Erythroblast (primary cell): Measurements from ENCODE around the gene BAIAP3.
"Not testable (repeated sequence)": the region's sequence is repeated elsewhere in the genome, so short reads cannot be mapped to it uniquely, and the experiment has no call there.

Source experiments
- DNase-seq, 2 experiments: peaks; one replicate each; lab custom pipeline; 2025; lab: John Stamatoyannopoulos, UW
- GATA1 ChIP-seq: IDR thresholded peaks from 2 replicates; pipeline ENCODE4 v1.6.1; 2011; ENCODE audit warnings: low read depth, mild to moderate bottlenecking, control low read depth, low read length, moderate library complexity
- POLR2A ChIP-seq: IDR thresholded peaks from 2 replicates; pipeline ENCODE4 v1.6.1; 2011; ENCODE audit warnings: mild to moderate bottlenecking, low read length

Gene BAIAP3

DNA sequence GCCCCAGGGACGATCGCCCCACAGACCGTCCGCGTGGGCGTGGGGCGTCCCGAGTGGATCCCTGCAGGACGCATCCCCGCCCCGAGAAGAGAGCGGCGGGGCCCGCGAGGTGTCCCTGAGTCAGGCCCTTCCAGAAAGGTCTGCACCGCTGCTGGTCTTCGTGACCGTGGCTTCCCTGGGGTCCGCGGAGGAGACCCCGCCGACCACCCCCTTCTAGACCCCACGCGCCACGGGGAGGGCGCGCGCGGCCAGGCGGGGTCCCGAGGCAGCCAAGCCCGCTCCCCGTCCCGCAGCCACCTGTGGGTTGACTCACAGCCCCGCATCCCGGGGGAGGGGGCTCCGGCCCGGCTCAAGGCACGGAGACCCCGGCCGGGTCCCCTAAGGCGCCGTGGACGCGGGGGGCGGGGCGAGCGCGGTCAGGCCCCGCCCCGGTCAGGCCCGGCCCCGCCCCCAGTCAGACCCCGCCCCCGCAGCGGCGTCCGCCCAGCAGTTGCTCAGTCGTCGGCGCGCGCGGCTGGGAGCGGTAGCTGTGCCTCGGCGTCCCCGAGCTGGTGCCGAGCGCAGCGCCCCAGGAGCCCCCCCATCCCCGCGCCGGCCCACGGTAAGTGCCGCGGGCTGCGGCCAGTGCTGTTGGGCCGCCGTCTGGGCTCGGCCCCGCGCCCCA lies at the start of gene BAIAP3:
Gene BAIAP3 (plus strand): TSS at position 497 of the 664 bp plus-strand sequence. CDS start 4,905 bp downstream, outside the sequence.
- DNase-seq, result peak; percentile 48 to 68
- TF ChIP-seq GATA1 (no peak), POLR2A (no peak)

- TF ChIP-seq POLR2A (no peak), GATA1 (no peak)
These were observed 49.3 kb upstream of the BAIAP3 start for GRCh38 chr16:1283996-1284616.

DNA sequence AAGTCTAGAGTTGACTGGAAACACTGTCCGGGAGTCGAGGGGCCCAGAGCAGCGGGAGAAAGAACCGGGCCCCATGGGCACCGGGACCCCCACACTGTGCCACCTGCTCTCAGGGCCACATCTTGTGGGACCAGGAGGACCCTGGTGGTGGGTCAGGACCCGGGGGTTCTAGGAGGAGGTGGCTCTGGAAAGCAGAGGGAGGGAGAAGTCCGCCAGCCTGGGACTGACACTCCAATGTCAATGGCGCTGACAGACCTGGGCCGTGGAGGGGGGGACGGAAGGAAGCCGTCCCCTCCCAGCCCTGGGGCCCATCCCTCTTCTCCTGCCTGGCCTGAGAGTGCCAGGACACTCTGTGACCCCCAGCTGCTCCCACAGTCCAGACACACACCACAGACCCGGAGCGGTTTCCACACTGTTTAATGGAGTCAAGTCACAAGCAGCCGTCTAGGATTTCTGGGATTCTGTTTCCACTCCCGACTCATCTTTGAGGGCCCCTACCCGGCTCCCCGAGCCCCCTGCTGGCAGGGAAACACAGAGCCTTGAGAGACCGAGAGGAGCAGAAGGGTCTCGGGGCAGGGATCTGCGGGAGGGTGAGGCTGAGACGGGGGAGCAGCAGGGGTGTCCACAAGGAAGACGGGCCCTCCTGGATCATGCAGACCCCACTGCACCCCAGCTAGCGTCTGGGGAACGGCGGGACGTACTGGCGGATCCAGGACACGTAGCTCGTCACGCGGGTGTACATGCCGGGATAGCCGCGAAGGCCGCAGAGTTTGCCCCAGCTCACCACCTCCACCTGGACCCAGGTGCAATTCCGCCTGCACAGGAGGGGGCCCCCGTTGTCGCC lies 47.6 kb upstream of the BAIAP3 start:
- DNase-seq, result no peak

More at GRCh38 chr16:1283996-1284616, 49.3 kb upstream of the BAIAP3 start:
- no peak for DNase-seq

GRCh38 chr16:1286513-1287094 lies 46.8 kb upstream of the BAIAP3 start:
- no peak for DNase-seq
- TF ChIP-seq POLR2A (no peak), GATA1 (no peak)

More for the DNA sequence above, 47.6 kb upstream of the BAIAP3 start:
- TF ChIP-seq GATA1, result no peak
- TF ChIP-seq POLR2A, result no peak

DNA sequence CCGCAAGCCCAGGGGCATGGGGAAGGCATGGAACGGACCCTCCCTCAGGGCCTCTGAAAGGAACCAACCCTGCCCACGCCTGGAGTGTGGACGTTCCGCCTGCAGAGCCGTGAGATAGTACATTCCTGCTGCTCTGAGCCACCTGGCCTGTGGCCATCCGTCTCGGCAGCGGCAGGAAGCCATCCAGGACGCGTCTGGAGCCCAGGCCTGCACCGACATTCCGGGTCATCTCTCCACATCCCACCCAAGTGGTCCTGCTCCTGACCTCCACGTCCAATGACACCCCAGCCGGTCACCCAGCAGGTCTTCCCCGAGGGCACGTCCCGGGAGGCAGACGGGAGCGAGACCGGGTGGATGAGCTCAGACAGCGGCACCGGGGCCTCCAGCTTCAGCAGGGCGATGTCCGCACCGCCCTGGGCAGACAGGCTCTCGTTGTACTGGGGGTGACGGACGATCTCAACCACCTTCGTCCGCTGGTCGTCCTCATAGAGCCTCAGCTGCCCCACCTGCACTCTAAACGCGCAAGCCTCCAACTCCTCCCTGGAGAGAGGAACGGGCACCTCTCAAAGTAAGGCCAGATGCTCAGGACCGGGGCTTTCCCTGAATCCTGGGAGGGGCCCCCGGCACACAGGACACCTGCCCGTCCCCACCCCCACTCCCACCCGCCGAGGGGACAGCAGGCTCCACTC lies 45.3 kb upstream of the BAIAP3 start:
- DNase-seq, result no peak
- TF ChIP-seq GATA1, result no peak
- no peak for TF ChIP-seq POLR2A

DNA sequence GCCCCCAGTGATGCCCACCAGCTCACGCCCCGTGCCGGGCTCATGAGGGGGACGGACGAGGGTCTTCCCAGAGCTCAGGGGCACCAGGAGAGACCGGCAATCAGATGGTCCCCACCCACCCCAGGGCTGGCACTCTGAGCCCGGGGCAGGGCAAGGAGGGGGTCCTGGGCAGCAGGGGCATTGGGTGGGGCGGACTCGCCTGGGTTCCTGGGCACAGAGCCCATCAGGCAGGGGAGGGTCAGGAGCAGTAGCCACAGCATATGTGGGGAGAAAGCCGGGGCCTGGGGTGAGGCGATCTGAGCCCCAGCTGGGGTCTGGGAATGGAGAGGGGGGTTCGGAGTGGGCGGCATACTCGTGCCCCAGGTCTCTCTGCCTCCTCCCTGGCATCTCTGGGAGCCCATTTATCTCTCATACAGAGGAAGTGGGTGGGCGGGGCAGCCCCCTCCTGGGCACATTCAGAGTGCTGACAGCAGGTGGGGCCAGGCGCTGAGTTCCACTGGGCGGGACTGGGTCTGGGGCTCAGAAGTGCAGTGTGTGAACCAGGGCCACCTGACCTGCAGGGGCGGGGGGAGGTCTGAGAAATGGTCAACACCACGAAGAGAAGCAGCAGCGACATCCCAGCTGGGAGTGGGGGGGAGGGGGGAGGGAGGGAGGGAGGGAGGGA lies 44.5 kb upstream of the BAIAP3 start:
- TF ChIP-seq GATA1, result no peak
- TF ChIP-seq POLR2A, result no peak
- DNase-seq, result no peak

DNA sequence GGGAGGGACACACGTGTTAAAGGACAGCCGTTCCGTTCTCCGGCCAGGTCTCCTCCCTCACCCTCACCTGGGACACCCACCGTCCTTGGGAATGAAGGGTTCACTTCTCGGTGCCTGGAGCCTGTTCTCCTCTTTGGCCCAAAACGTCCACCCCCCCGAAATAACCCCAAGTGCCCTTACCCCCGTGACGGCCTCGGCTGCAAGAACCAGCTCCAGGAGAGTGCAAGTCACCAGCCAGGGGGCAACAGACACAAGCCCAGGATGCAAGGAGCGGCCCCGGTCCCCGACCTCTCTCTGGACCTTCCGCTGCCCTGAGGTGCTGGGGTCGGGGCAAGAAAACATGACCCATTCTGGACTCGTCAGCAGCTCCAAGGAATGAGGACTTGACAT lies 44.0 kb upstream of the BAIAP3 start:
- TF ChIP-seq POLR2A (no peak), GATA1 (no peak)
- DNase-seq, result no peak

GRCh38 chr16:1290063-1290501 lies 43.4 kb upstream of the BAIAP3 start:
- TF ChIP-seq POLR2A, result no peak
- no peak for TF ChIP-seq GATA1
- no peak for DNase-seq

GRCh38 chr16:1290860-1291575 lies 42.4 kb upstream of the BAIAP3 start:
- no peak for TF ChIP-seq GATA1
- TF ChIP-seq POLR2A, result no peak
- no peak for DNase-seq

DNA sequence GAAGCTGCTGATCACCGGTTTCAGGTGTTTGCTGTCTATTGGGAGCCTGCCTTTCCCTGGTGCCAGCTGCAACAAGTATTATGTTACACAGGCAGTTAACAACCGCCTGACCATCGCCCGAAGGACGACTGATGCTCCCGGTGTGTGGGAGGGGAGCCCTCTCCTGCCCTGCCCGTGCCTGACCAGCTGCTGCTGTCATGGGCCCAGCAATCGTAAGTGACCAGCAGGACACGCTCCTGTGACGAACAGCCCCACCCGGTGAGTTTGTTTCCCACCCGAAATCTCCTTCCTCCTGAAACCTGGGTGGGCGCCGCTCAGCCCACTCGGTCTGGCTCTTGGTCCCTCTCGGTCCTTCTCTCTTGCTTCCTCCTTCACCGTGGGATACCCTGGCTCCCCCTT lies 41.9 kb upstream of the BAIAP3 start:
- TF ChIP-seq GATA1 (no peak), POLR2A (no peak)
- DNase-seq, result no peak

DNA sequence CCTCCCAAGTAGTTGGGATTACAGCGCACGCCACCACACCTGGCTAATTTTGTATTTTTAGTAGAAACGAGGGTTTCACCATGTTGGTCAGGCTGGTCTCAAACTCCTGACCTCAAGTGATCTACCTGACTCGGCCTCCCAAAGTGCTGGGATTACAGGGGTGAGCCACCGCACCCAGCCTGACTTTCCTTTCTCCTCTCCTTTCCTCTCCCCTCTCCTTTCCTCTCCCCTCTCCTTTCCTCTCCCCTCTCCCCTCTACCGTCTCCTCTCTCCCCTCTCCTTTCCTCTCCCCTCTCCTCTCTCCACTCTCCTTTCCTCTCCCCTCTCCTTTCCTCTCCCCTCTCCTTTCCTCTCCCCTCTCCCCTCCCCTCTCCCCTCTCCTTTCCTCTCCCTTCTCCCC lies 41.2 kb upstream of the BAIAP3 start:
- not testable (repeated sequence) for DNase-seq

DNA sequence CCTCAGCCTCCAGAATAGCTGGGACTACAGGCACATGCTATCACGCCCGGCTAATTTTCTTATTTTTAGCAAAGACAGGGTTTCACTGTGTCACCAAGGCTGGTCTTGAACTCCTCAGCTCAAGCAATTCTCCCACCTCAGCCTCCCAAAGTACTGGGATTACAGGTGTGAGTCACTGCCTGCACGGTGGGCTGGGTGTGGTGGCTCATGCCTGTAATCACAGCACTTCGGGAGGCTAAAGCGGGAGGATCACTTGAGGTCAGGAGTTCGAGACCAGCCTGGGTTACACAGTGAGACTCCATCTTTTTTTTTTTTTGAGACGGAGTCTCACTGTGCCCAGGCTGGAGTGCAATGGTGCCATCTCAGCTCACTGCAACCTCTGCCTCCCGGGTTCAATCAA lies 40.6 kb upstream of the BAIAP3 start:
- not testable (repeated sequence) for DNase-seq
